HL-60 (cell line): ENCODE results near the gene KCNK15.

Source experiments
- GABPA ChIP-seq: IDR thresholded peaks from 2 replicates; pipeline ENCODE4 v1.6.1; 2012; ENCODE audit warnings: low read depth
- POLR2AphosphoS5 ChIP-seq: IDR thresholded peaks from 2 replicates; pipeline ENCODE4 v1.6.1; 2012; ENCODE audit warnings: low read depth
- SPI1 ChIP-seq: IDR thresholded peaks from 2 replicates; pipeline ENCODE4 v1.6.1; 2012; ENCODE audit warnings: low read depth, mild to moderate bottlenecking, borderline replicate concordance
- TF ChIP-seq, protein P1 (sequence below): IDR thresholded peaks from one replicate; pipeline ENCODE4 v1.5.1; 2011; ENCODE audit warnings: low read length, control low read depth, inconsistent platforms; ENCODE audit not compliant: insufficient read depth
- TF ChIP-seq, protein P2 (sequence below): IDR thresholded peaks from 2 replicates; pipeline ENCODE4 v1.6.1; 2012; ENCODE audit warnings: low read depth; ENCODE audit not compliant: insufficient replicate concordance

DNA sequence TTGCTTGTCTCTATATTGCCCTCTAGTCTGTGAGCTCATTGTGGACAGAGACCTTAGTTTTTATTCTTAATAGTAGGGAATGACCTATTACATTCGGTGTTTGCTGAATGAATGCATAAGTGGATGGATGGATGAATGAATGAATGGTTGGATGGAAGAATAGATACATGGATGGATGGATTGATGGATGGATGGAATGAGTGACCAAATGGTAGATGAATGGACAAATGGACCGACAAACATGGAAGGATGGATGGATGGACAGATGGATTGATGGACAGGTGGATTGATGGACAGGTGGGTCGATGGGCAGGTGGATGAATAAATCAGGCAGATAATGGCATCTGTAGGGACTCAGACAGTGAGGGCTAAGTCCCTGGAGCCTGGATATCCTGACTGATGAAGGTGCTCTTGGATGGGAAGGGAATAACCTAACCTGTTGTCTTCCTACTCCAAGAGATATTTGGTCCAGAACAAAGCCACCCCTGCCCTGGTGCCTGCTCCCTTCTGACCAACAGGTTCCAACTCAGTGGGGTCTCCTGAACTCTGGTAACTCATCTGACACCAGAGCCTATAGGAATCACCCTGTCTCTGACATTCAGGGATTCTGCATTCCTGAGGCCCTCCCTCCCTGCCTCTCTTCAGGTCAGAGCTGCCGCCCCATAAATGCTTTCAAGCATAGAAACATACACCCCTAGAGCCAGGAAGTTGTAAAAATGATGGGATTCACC is 40.1 kb upstream of the KCNK15 start:
- TF ChIP-seq, protein P1, sequence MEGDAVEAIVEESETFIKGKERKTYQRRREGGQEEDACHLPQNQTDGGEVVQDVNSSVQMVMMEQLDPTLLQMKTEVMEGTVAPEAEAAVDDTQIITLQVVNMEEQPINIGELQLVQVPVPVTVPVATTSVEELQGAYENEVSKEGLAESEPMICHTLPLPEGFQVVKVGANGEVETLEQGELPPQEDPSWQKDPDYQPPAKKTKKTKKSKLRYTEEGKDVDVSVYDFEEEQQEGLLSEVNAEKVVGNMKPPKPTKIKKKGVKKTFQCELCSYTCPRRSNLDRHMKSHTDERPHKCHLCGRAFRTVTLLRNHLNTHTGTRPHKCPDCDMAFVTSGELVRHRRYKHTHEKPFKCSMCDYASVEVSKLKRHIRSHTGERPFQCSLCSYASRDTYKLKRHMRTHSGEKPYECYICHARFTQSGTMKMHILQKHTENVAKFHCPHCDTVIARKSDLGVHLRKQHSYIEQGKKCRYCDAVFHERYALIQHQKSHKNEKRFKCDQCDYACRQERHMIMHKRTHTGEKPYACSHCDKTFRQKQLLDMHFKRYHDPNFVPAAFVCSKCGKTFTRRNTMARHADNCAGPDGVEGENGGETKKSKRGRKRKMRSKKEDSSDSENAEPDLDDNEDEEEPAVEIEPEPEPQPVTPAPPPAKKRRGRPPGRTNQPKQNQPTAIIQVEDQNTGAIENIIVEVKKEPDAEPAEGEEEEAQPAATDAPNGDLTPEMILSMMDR, result no peak
- TF ChIP-seq POLR2AphosphoS5 (no peak), GABPA (no peak), SPI1 (no peak)
- TF ChIP-seq, protein P2, sequence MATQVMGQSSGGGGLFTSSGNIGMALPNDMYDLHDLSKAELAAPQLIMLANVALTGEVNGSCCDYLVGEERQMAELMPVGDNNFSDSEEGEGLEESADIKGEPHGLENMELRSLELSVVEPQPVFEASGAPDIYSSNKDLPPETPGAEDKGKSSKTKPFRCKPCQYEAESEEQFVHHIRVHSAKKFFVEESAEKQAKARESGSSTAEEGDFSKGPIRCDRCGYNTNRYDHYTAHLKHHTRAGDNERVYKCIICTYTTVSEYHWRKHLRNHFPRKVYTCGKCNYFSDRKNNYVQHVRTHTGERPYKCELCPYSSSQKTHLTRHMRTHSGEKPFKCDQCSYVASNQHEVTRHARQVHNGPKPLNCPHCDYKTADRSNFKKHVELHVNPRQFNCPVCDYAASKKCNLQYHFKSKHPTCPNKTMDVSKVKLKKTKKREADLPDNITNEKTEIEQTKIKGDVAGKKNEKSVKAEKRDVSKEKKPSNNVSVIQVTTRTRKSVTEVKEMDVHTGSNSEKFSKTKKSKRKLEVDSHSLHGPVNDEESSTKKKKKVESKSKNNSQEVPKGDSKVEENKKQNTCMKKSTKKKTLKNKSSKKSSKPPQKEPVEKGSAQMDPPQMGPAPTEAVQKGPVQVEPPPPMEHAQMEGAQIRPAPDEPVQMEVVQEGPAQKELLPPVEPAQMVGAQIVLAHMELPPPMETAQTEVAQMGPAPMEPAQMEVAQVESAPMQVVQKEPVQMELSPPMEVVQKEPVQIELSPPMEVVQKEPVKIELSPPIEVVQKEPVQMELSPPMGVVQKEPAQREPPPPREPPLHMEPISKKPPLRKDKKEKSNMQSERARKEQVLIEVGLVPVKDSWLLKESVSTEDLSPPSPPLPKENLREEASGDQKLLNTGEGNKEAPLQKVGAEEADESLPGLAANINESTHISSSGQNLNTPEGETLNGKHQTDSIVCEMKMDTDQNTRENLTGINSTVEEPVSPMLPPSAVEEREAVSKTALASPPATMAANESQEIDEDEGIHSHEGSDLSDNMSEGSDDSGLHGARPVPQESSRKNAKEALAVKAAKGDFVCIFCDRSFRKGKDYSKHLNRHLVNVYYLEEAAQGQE, result no peak
